Body of pancreas (tissue), 4 donors: Measurements from ENCODE around the gene PIMREG. TPM values are rescaled to one million over a fixed set of nuclear protein-coding genes. Genes with fewer than 3 reads are reported as not detected.

Experiments used
- ATAC-seq: fragments of 150-250 bp; one replicate; pipeline ENCODE4 v1.9.1; 2016
- DNase-seq, 4 donors: peaks; one replicate each; pipeline ENCODE4 v3.0.0-alpha.2; 2019
- H3K27ac ChIP-seq, 4 donors: fragments of 200-600 bp; sonication (generic); 1 replicate in 3 of 4; 2 replicates in 1 of 4; pipeline versions ENCODE4 v1.5.1 to v1.6.1; 2016 to 2019; ENCODE audit warnings: mild to moderate bottlenecking in 1 of 4, mixed read lengths in 1 of 4, moderate library complexity in 1 of 4
- H3K27me3 ChIP-seq, 2 donors: fragments of 200-600 bp; sonication (generic); one replicate each; pipeline ENCODE4 v1.6.0; 2016; ENCODE audit warnings: mild to moderate bottlenecking in 1 of 2
- H3K36me3 ChIP-seq, 2 donors: fragments of 200-600 bp; sonication (generic); replicated peaks in 1 of 2; 2 replicates each; pipeline ENCODE4 v1.5.1; 2016; ENCODE audit warnings: low read depth in 2 of 2; ENCODE audit not compliant: insufficient read depth in 1 of 2
- H3K4me1 ChIP-seq: fragments of 200-600 bp; sonication (generic); one replicate; pipeline ENCODE4 v1.6.0; 2016
- H3K4me3 ChIP-seq, 2 donors: fragments of 200-600 bp; sonication (generic); 1 replicate in 1 of 2; 2 replicates in 1 of 2; pipeline ENCODE4 v1.5.1; 2016 to 2019
- H3K9me3 ChIP-seq, 3 donors: fragments of 200-600 bp; sonication (generic); 1 replicate in 2 of 3; 2 replicates in 1 of 3; pipeline ENCODE4 v1.5.1; 2016
- POLR2A ChIP-seq, 3 donors: fragments of 450-650 bp; IDR thresholded peaks; one replicate each; pipeline ENCODE4 v1.6.1; 2016; ENCODE audit warnings: antibody characterized with exemption in 3 of 3, mild to moderate bottlenecking in 2 of 3
- WGBS, 2 donors: methylation state at CpG; one replicate each; pipeline ENCODE4 v1.1.5; 2017; 5-methylcytosine and 5-hydroxymethylcytosine counted together
- intact Hi-C: fragments of 100-400 bp; cut with DNase I; formaldehyde crosslinking; loops from one replicate; pipeline ENCODE4 v1.15.1; 2023
- total RNA-seq, 2 donors: library from RNA; depleted of rRNA; stranded (reverse); fragments of >200 nt; gene quantifications; one replicate each; pipeline ENCODE4 v1.1.0, GENCODE V29; 2016
- TF ChIP-seq, protein P1 (sequence below), 7 experiments: fragments of 450-650 bp in 4 of 7; fragments of 200-600 bp in 3 of 7; sonication (generic) in 3 of 7; IDR thresholded peaks; one replicate each; pipeline ENCODE4 v1.5.1; 2016 to 2019; ENCODE audit warnings: antibody characterized with exemption in 7 of 7

PIMREG gene
- total RNA-seq, 2 donors from 2014 or later: not detected

DNA sequence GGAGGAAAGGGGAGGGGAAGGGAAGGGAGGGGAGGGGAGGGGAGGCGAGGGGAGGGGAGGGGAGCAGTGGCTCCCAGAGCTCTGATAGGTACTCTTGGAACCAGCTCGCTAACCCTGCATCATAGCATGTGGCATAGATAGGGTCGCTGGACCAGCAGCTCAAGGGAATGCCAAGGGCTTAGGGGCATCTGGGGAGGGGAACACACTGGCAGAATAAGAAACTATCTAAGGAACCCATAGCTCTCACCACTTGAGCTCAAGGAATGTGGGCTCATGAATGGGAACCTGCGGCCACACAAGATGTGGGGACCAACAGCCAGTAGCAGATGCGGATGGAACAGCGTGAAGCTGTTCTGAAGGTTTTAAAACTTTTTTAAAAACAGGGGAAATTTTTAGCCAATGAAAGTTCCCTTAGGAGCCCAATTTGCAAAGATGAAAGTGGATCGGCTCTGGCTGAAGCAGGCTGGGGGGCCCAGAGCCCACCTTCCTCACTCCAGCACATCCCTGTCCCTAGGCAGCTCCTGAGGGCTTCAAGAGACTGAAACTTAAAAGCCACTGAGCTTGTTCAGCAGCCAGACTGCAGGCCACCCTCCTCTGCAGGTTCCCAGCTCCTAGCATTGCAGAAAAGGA is 46.9 kb downstream of the PIMREG start:
- Histone ChIP-seq H3K36me3 (no peaks in the 10 kb centered on the region), H3K4me1 (no peaks in the 10 kb centered on the region), H3K27ac (no peak overlapping the region), H3K9me3 (no peaks in the 10 kb centered on the region), H3K4me3 (no peak overlapping the region), H3K27me3 (no peaks in the 10 kb centered on the region)
- WGBS, 2 donors: 88 to 89% methylated on average over 6 to 7 of the region's 7 CpGs
- TF ChIP-seq, protein P1, sequence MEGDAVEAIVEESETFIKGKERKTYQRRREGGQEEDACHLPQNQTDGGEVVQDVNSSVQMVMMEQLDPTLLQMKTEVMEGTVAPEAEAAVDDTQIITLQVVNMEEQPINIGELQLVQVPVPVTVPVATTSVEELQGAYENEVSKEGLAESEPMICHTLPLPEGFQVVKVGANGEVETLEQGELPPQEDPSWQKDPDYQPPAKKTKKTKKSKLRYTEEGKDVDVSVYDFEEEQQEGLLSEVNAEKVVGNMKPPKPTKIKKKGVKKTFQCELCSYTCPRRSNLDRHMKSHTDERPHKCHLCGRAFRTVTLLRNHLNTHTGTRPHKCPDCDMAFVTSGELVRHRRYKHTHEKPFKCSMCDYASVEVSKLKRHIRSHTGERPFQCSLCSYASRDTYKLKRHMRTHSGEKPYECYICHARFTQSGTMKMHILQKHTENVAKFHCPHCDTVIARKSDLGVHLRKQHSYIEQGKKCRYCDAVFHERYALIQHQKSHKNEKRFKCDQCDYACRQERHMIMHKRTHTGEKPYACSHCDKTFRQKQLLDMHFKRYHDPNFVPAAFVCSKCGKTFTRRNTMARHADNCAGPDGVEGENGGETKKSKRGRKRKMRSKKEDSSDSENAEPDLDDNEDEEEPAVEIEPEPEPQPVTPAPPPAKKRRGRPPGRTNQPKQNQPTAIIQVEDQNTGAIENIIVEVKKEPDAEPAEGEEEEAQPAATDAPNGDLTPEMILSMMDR (IDR thresholded peaks at IDR 0.05): no peak
- TF ChIP-seq POLR2A (IDR thresholded peaks at IDR 0.05): no peak
- ATAC-seq: no peak
- no peak for DNase-seq
- intact Hi-C loops: no loop called here

DNA sequence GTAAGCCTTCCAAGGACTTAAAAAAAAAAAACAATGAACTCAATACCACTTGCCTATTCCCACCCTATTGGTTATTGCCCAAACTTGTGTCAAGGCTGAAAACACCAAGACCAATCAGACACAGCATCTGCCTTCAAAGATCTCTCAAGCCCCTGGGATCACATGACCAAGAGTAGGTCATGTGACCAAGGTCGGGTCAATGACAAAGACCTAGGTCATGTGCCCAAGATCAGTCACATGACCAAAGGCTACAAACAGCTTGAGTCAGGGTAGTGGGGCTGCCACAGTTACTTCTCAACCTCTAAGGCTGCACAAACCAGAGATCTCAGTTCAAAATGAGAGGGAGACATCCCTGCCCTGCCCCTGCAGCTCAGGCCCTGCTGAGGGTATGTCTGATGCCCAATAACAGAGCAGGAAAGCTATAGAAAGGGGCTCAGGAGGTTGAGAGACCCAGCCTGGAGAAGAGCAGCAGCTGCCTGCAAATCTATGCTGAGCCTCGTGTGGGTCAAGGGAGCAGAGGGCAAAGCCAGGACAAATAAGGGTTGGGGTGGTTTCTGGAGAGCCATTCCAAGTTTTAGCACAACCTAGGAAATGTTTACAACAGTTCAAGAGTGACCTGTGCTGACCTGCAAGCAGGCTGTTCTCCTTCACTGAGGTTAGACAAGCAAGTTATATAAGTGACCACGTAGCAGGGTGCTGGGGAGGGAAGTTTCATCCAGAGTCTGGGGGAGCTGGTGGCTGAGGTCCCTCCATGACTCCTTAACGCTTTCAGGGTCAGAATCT is 48.8 kb downstream of the PIMREG start:
- no peak for DNase-seq
- no peak for TF ChIP-seq POLR2A (IDR thresholded peaks at IDR 0.05)
- TF ChIP-seq, protein P1 (IDR thresholded peaks at IDR 0.05): no peak
- no peak overlapping the region for H3K27ac ChIP-seq

DNA sequence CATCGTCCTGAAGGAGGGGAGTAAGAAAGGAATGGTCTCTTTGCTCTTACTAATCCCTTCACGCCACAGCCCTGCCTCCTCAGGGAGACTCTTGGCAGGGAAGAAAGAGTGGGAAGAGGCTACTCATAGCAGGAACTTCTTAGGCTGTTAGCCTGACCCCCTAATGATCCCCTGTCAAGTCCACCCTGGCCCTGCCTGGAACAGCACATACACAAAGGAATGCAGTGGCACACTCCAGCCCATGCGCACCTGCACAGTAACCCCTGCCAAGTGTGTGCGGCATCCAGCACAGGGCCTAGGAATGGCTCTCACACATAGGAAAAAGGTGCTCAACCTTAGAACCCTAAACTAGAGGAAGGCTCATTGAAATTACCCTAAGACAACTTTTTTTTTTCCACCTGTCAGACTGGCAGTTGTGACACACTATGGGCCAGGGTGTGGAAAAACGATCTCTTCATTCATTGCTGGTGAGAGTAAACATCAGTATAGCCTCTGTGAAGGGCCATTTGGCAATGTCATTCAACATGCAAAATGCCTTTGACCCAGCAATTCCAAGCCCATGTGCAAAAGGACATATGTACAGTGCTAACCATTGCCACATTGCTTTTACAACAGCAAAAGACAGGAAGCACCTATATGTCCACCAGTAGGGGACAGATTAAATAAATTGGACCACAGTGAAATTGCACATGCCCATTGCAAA is 50.1 kb downstream of the PIMREG start:
- no peak overlapping the region for H3K4me3 ChIP-seq
- H3K36me3 ChIP-seq: no peaks in the 10 kb centered on the region
- H3K9me3 ChIP-seq: no peaks in the 10 kb centered on the region
- no peak overlapping the region for H3K27ac ChIP-seq
- DNase-seq: no peak
- no peak for ATAC-seq
- TF ChIP-seq POLR2A (IDR thresholded peaks at IDR 0.05): no peak
- TF ChIP-seq, protein P1 (IDR thresholded peaks at IDR 0.05): no peak
- WGBS, 2 donors: 69 to 73% methylated on average over 5 of the region's 5 CpGs
- intact Hi-C loops: no loop called here
- no peaks in the 10 kb centered on the region for H3K27me3 ChIP-seq
- H3K4me1 ChIP-seq: no peaks in the 10 kb centered on the region

More for the DNA sequence above, 48.8 kb downstream of the PIMREG start:
- H3K27me3 ChIP-seq: no peaks in the 10 kb centered on the region
- 63 to 68% methylated on average over 3 to 4 of the region's 4 CpGs for WGBS, 2 donors
- H3K4me1 ChIP-seq: no peaks in the 10 kb centered on the region
- H3K36me3 ChIP-seq: no peaks in the 10 kb centered on the region
- H3K4me3 ChIP-seq: no peak overlapping the region
- ATAC-seq: no peak
- no peaks in the 10 kb centered on the region for H3K9me3 ChIP-seq
- intact Hi-C loops: no loop called here

DNA sequence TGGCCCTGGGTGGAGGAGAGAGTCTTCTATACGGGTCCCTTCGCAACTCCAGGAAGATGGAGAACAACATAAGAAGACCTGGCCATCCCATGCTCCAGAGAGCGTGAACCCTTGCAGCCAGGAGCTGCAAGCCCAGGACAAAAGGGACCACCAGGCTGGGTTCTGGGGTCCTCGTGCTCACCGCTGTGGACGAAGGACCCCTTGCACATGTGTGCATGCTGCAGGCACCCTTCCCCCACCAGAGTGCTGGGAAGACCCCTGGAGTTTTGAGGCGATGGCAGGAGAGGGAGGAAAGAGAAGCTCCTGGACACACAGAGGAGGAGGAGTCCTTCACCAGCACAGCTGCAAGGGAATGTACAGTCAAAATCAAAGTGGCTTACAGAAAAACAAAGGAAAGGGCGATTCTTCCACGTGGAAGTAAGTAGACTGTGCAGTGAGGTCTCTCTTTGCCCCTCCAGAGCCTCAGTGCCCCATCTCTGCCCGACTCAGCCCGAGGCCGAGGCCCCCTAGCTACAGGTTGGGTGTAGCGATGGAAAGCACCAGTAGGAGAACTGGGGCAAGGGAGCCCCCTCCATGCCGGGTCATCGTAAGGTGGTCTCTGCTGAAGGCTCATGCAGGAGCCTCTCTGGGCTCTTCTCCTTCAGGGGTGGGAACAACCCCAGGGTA is 51.3 kb downstream of the PIMREG start:
- ATAC-seq: no peak
- H3K36me3 ChIP-seq: no peaks in the 10 kb centered on the region
- TF ChIP-seq, protein P1 (IDR thresholded peaks at IDR 0.05): no peak
- TF ChIP-seq POLR2A (IDR thresholded peaks at IDR 0.05): no peak
- H3K27ac ChIP-seq: no peak overlapping the region
- intact Hi-C loops: no loop called here
- no peaks in the 10 kb centered on the region for H3K9me3 ChIP-seq
- no peak for DNase-seq
- no peaks in the 10 kb centered on the region for H3K27me3 ChIP-seq
- WGBS, 2 donors: 50 to 56% methylated on average over 10 to 15 of the region's 15 CpGs
- H3K4me1 ChIP-seq: no peaks in the 10 kb centered on the region
- no peak overlapping the region for H3K4me3 ChIP-seq
